ENCODE results near the gene PDGFRB.
A peak's percentile ranks its signal among the peaks of the same experiment; 100 is the strongest.

Gene PDGFRB

GRCh38 chr5:150143350-150144245 is 12.0 kb downstream of the PDGFRB start:
- no peak for DNase-seq

GRCh38 chr5:150142959-150143349 is 12.7 kb downstream of the PDGFRB start:
- DNase-seq: no peak

GRCh38 chr5:150142185-150142958 is 13.3 kb downstream of the PDGFRB start:
- no peak for DNase-seq

GRCh38 chr5:150141544-150142184 is 14.0 kb downstream of the PDGFRB start:
- DNase-seq: no peak

GRCh38 chr5:150140830-150141229 is 14.8 kb downstream of the PDGFRB start:
- DNase-seq: no peak

- no peak for DNase-seq
Measured at GRCh38 chr5:150139334-150139733, 16.3 kb downstream of the PDGFRB start.

GRCh38 chr5:150138551-150139265 is 16.9 kb downstream of the PDGFRB start:
- no peak for DNase-seq

- DNase-seq: no peak
Measured at GRCh38 chr5:150137997-150138396, 17.6 kb downstream of the PDGFRB start.

GRCh38 chr5:150137168-150137957 is 18.3 kb downstream of the PDGFRB start:
- DNase-seq: no peak

- DNase-seq: no peak
Measured at GRCh38 chr5:150136305-150137167, 19.1 kb downstream of the PDGFRB start.

GRCh38 chr5:150135557-150136304 is 19.9 kb downstream of the PDGFRB start:
- no peak for DNase-seq

GRCh38 chr5:150134198-150134588 is 21.5 kb downstream of the PDGFRB start:
- no peak for DNase-seq

GRCh38 chr5:150133581-150134197 is 22.0 kb downstream of the PDGFRB start:
- DNase-seq: no peak

- DNase-seq: no peak
Measured at GRCh38 chr5:150132740-150133139, 22.9 kb downstream of the PDGFRB start.

- no peak for DNase-seq
Measured at GRCh38 chr5:150131978-150132694, 23.5 kb downstream of the PDGFRB start.

GRCh38 chr5:150131461-150131860 is 24.2 kb downstream of the PDGFRB start:
- DNase-seq: no peak

GRCh38 chr5:150130493-150130922 is 25.1 kb downstream of the PDGFRB start:
- no peak for DNase-seq

GRCh38 chr5:150129813-150130492 is 25.7 kb downstream of the PDGFRB start:
- peak; percentile 55 for DNase-seq
